CD4-positive, alpha-beta T cell treated with Interleukin-17A for 4 hours (primary cell): ENCODE data around the gene PCDHB12.
"Not testable (repeated sequence)": the region's sequence is repeated elsewhere in the genome, so short reads cannot be mapped to it uniquely, and the experiment has no call there.

Source experiments
- DNase-seq: peaks from one replicate; pipeline ENCODE4 v3.0.0-alpha.2; 2020; ENCODE audit warnings: mixed read lengths

The PCDHB12 gene

GRCh38 chr5:141208478-141208877 is at the start of gene PCDHB12:
Gene PCDHB12 (plus strand): TSS chr5:141208719. CDS start chr5:141208908, 189 bp downstream.
- DNase-seq = no peak

GRCh38 chr5:141172381-141173204 is 35.9 kb upstream of the PCDHB12 start, which contains the start of gene PCDHB7:
Gene PCDHB7 (plus strand): TSS chr5:141172644. CDS start chr5:141172836, 192 bp downstream.
- peak; percentile 21 for DNase-seq

- not testable (repeated sequence) for DNase-seq
Measured at GRCh38 chr5:141174291-141175104, 34.0 kb upstream of the PCDHB12 start.

GRCh38 chr5:141175933-141176332 is 32.6 kb upstream of the PCDHB12 start:
- no peak for DNase-seq

GRCh38 chr5:141177577-141178191 is 30.8 kb upstream of the PCDHB12 start, which contains the start of gene PCDHB8:
Gene PCDHB8 (plus strand): TSS chr5:141177790. CDS start chr5:141178035, 245 bp downstream.
- DNase-seq = not testable (repeated sequence)

GRCh38 chr5:141179371-141179770 is 29.1 kb upstream of the PCDHB12 start:
- not testable (repeated sequence) for DNase-seq

- DNase-seq = not testable (repeated sequence)
Measured at GRCh38 chr5:141179876-141180275, 28.6 kb upstream of the PCDHB12 start.

DNA sequence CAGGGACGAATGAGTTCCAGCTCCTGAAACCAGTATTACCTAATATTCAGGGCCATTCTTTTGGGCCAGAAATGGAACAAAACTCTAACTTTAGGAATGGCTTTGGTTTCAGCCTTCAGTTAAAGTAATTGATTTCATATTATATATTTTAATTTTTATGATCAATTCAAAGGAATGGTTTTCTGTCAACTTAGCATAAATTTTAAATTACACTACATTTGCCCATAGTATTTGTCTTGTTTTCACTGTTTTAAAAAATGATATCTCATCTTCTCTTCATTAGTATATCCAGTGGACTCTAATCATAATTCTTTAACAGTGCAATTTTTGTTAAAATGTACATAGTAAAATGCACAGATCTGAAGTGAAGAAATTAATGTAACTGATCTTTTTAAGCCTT is 28.2 kb upstream of the PCDHB12 start:
- DNase-seq = no peak

DNA sequence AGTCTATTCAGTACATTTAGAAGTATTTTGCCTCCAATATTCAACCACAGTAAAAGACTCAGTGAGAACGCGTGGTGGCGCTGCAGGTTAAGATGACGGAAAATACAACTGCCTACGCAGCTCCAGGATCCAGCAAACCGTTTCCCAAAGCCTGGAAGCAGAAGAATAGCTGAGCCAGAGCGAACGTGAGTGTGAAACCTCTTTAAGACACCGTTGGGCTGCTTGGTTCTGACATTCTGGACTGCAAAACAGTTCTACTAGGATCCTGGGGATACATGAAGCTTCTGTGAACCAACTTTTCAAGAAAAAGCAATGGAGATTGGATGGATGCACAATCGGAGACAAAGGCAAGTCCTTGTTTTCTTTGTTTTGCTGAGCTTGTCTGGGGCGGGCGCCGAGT is 26.3 kb upstream of the PCDHB12 start, which contains the start of gene PCDHB16:
Gene PCDHB16, plus strand, starts transcription at position 140 of the 400 bp plus-strand sequence. Its CDS starts 173 bp downstream, at position 313.
- DNase-seq = no peak

GRCh38 chr5:141184117-141184855 is 24.2 kb upstream of the PCDHB12 start:
- not testable (repeated sequence) for DNase-seq

DNA sequence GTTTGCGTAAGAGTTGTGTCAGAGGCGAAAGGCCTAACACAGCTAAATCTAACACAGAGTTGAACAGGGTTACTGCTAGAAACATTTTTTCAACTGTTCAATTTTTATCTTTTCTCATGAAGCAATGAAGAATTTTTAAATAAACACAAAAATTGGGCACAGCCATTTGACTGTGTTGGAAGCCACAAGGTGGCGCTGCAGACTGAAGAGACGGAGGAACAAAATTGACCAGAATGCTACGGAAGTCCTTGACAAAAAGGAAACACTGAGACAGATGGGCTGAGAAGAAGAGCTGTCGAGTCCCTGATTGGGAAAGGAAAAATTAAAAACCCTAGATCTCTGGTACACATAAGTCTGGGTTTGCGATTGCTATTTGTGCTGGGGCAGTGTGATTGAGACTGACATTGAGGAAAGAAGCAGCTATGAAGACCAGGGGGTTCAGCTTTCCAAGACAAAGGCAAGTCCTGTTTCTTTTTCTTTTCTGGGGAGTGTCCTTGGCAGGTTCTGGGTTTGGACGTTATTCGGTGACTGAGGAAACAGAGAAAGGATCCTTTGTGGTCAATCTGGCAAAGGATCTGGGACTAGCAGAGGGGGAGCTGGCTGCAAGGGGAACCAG is 21.5 kb upstream of the PCDHB12 start, which contains the start of gene PCDHB9:
Gene PCDHB9, plus strand, starts transcription at position 265 of the 616 bp plus-strand sequence. Its CDS starts 158 bp downstream, at position 423.
- DNase-seq = peak; percentile 29

- not testable (repeated sequence) for DNase-seq
Measured at GRCh38 chr5:141188682-141189081, 19.8 kb upstream of the PCDHB12 start.

- not testable (repeated sequence) for DNase-seq
Measured at GRCh38 chr5:141189131-141189530, 19.4 kb upstream of the PCDHB12 start.

DNA sequence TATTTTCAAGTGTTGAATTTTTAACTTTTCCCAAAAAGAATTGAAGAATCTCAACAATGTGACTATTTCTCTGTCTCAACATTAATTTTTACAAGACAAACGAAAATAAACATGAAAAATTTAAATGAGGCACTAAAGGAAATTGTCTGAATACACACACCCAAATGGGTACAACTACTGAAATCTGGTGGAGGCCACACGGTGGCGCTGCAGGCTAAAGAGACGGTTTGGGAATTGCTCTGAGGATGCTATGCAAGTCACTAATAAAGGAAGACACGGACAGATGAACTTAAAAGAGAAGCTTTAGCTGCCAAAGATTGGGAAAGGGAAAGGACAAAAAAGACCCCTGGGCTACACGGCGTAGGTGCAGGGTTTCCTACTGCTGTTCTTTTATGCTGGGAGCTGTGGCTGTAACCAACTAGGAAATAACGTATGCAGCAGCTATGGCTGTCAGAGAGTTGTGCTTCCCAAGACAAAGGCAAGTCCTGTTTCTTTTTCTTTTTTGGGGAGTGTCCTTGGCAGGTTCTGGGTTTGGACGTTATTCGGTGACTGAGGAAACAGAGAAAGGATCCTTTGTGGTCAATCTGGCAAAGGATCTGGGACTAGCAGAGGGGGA is 16.3 kb upstream of the PCDHB12 start, which contains the start of gene PCDHB10:
Gene PCDHB10, plus strand, starts transcription at position 244 of the 616 bp plus-strand sequence. Its CDS starts 200 bp downstream, at position 444.
- peak; percentile 21 for DNase-seq

GRCh38 chr5:141194332-141194731 is 14.2 kb upstream of the PCDHB12 start:
- DNase-seq = not testable (repeated sequence)

GRCh38 chr5:141196363-141196762 is 12.2 kb upstream of the PCDHB12 start:
- no peak for DNase-seq

DNA sequence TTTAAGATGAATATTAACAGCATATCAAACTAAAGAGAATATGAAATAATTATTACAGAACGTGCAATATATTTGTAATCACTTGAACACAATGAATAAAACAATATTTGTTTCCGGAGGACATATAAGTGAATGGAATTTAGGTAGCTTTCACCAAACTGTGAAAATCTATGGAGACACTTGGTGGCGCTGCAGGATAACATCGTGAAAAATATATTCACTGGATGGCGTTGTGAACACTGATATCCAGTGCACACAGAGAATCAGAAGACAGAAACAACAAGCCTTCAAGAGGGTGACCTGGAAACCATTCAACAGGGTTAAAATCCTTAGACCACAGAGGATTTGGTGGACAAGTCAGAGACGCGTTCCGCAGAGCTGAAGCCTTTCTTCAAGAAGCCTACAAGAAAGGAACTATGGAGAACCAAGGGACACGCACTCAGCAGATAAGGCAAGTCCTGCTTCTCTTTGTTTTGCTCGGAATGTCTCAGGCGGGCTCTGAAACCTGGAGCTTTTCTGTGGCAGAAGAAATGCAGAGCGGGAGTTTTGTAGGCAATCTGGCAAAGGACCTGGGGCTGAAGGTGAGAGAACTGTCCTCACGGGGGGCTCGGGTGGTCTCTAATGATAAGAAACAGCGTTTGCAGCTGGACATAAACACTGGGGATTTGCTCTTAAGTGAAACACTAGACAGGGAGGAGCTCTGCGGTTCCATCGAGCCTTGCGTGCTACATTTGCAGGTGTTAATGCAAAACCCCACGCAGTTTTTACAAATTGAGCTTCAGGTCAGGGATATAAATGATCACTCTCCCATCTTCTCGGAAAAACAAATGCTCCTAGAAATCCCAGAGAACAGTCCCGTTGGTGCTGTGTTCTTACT is 8.9 kb upstream of the PCDHB12 start, which contains the start of gene PCDHB11:
Gene PCDHB11, plus strand, starts transcription at position 269 of the 877 bp plus-strand sequence. Its CDS starts 148 bp downstream, at position 417.
- no peak for DNase-seq

DNA sequence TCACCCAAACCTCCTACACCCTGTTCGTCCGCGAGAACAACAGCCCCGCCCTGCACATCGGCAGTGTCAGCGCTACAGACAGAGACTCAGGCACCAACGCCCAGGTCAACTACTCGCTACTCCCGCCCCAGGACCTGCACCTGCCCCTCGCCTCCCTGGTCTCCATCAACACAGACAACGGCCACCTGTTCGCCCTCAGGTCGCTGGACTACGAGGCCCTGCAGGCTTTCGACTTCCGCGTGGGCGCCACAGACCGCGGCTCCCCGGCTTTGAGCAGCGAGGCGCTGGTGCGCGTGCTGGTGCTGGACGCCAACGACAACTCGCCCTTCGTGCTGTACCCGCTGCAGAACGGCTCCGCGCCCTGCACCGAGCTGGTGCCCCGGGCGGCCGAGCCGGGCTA is 7.4 kb upstream of the PCDHB12 start:
- not testable (repeated sequence) for DNase-seq

GRCh38 chr5:141201646-141202045 is 6.9 kb upstream of the PCDHB12 start:
- DNase-seq = not testable (repeated sequence)
